Right lobe of liver (tissue), 6 donors: ENCODE data around the gene OR51I2. TPM values are rescaled to one million over a fixed set of nuclear protein-coding genes. Genes with fewer than 3 reads are reported as not detected.

Experiments
- ATAC-seq, 4 donors: fragments of 200-7000 bp; cut with Tn5 transposase; one replicate each; pipeline ENCODE4 v1.9.1; 2020; ENCODE audit warnings: mild to moderate bottlenecking in 4 of 4, moderate library complexity in 4 of 4
- DNase-seq, 3 donors: peaks; one replicate each; pipeline ENCODE4 v3.0.0-alpha.2; 2020
- H3K27ac ChIP-seq, 3 donors: fragments of 200-600 bp; one replicate each; pipeline ENCODE4 v1.8.0; 2022
- H3K27me3 ChIP-seq, 2 donors: fragments of 200-600 bp; one replicate each; pipeline ENCODE4 v1.8.0; 2022
- H3K36me3 ChIP-seq, 4 donors: fragments of 200-600 bp; sonication (generic) in 1 of 4; one replicate each; pipeline versions ENCODE4 v1.5.1 to v1.8.0; 2017 to 2022; ENCODE audit warnings: control low read depth in 1 of 4
- H3K4me1 ChIP-seq, 4 donors: fragments of 200-600 bp; sonication (generic) in 1 of 4; one replicate each; pipeline versions ENCODE4 v1.5.1 to v1.8.0; 2017 to 2022; ENCODE audit warnings: control low read depth in 1 of 4
- H3K4me3 ChIP-seq, 3 donors: fragments of 200-600 bp; one replicate each; pipeline ENCODE4 v1.8.0; 2022
- H3K9me3 ChIP-seq, 4 donors: fragments of 200-600 bp; sonication (generic) in 1 of 4; one replicate each; pipeline versions ENCODE4 v1.5.1 to v1.8.0; 2017 to 2022; ENCODE audit warnings: control low read depth in 1 of 4
- CTCF ChIP-seq, 4 donors: fragments of 200-600 bp in 3 of 4; fragments of 450-650 bp in 1 of 4; IDR thresholded peaks; one replicate each; pipeline versions ENCODE4 v1.5.1 to v1.8.0; 2016 to 2022; ENCODE audit warnings: antibody characterized with exemption in 4 of 4, mild to moderate bottlenecking in 2 of 4
- POLR2A ChIP-seq: fragments of 450-650 bp; IDR thresholded peaks from one replicate; pipeline ENCODE4 v1.6.1; 2017; ENCODE audit warnings: antibody characterized with exemption, mild to moderate bottlenecking
- WGBS: methylation state at CpG from one replicate; pipeline ENCODE4 v1.1.6; 2018; ENCODE audit warnings: low coverage, low lambda C conversion rate; ENCODE audit not compliant: insufficient coverage; ENCODE audit errors: missing lambda C conversion rate; 5-methylcytosine and 5-hydroxymethylcytosine counted together
- intact Hi-C, 2 donors: fragments of 100-400 bp; cut with DNase I; formaldehyde crosslinking; loops; one replicate each; pipeline versions ENCODE4 v1.11.2 to v1.14.1; 2022
- total RNA-seq, 6 experiments: library from RNA; depleted of rRNA in 2 of 6; stranded (reverse); fragments of >200 nt in 2 of 6; fragmentation: NEBNext Ultra II Directional in 3 of 6; extraction: Animal tissue kit (Norgen Biotek cat#: 25700) in 3 of 6; gene quantifications; one replicate each; pipeline versions ENCODE4 v1.1.0 to v1.2.4, GENCODE V29; 2016 to 2023
- donor health status: DM: no; HTN: yes; CAD: no.
- donor health status: DM: no; HTN: no; CAD: no.
- donor health status: DM: no; HTN: no; CAD: no.
- donor health status: DM: no; HTN: yes; CAD: no.
- donor health status: DM: no; HTN: yes; CAD: no.

Gene OR51I2
- total RNA-seq, 6 experiments from 2014 or later: not detected

GRCh38 chr11:5500393-5500801 is 51.3 kb downstream of the OR51I2 start:
- H3K36me3 ChIP-seq: no peaks in the 10 kb centered on the region
- no peaks in the 10 kb centered on the region for H3K4me1 ChIP-seq
- WGBS: 70% methylated on average over 5 of the region's 6 CpGs
- no peak overlapping the region for H3K27ac ChIP-seq
- H3K9me3 ChIP-seq: no peaks in the 10 kb centered on the region
- H3K27me3 ChIP-seq: no peaks in the 10 kb centered on the region
- DNase-seq (no peak), ATAC-seq (no peak)
- no peak overlapping the region for H3K4me3 ChIP-seq
- intact Hi-C loops: no loop called here
- TF ChIP-seq CTCF (IDR thresholded peaks at IDR 0.05): no peak
- TF ChIP-seq POLR2A: no peak

DNA sequence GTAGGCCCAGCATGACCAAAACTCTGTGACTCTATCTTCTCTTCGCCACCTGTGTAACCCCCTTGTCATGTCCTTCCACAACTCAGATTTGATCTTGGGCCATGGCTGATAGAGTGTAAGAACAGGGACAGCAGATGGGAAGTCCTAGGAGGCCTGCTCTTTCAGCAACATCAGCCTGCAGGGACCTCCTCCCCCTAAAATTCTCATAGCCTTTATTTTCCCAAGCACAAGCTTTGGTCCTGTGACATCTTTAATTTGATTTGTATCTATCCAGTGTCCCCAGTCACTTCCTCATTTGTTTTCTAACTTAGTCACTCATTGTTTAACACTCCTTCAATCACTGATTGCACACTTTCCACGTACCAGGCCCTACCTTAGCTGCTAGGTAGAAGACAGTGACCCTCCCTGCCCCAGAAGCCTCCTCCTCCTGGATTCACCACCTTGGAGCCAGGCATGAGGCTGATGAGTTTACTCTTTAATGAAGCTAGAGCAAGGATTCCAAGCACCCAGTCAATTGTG is 55.3 kb downstream of the OR51I2 start:
- no peak overlapping the region for H3K27ac ChIP-seq
- H3K27me3 ChIP-seq: no peaks in the 10 kb centered on the region
- H3K36me3 ChIP-seq: no peaks in the 10 kb centered on the region
- DNase-seq (no peak), ATAC-seq (no peak)
- no peaks in the 10 kb centered on the region for H3K4me1 ChIP-seq
- no peak overlapping the region for H3K4me3 ChIP-seq
- H3K9me3 ChIP-seq: no peaks in the 10 kb centered on the region
- 82% methylated on average over 2 of the region's 2 CpGs for WGBS
- TF ChIP-seq CTCF (IDR thresholded peaks at IDR 0.05) (no peak), POLR2A (no peak)
- intact Hi-C loops: no loop called here

- ATAC-seq (no peak), DNase-seq (no peak)
- no peaks in the 10 kb centered on the region for H3K27me3 ChIP-seq
- no peak overlapping the region for H3K4me3 ChIP-seq
- H3K9me3 ChIP-seq: no peaks in the 10 kb centered on the region
- H3K36me3 ChIP-seq: no peaks in the 10 kb centered on the region
- TF ChIP-seq POLR2A (no peak), CTCF (IDR thresholded peaks at IDR 0.05) (no peak)
- intact Hi-C loops: no loop called here
- H3K27ac ChIP-seq: no peak overlapping the region
- H3K4me1 ChIP-seq: no peaks in the 10 kb centered on the region
- 83% methylated on average over 7 of the region's 9 CpGs for WGBS
Measured at GRCh38 chr11:5505363-5506048, 56.4 kb downstream of the OR51I2 start.

Other genes with a start within 250 kb of the OR51I2 start
- gene OR51V1, start 248.6 kb upstream of the OR51I2 start, total RNA-seq: not detected
- gene HBB, start 222.3 kb upstream of the OR51I2 start, total RNA-seq: 1,000 to 10,000 TPM in 1 of 6 experiments, 100 to 1,000 TPM in 2, 10 to 100 TPM in 3; 25.1 to 1,416 (median 146) TPM
- gene HBD, start 214.8 kb upstream of the OR51I2 start, total RNA-seq: 10 to 100 TPM in 1 of 6 experiments, 1 to 10 TPM in 2, not detected in 3; 4.1 to 29.5 (median 9.7) TPM
- not detected for gene HBG1, start 199.5 kb upstream of the OR51I2 start, total RNA-seq
- not detected for gene HBG2, start 194.5 kb upstream of the OR51I2 start, total RNA-seq
- not detected for gene HBE1, start 179.4 kb upstream of the OR51I2 start, total RNA-seq
- not detected for gene OR51B4, start 147.4 kb upstream of the OR51I2 start, total RNA-seq
- gene OR51B2, start 125.0 kb upstream of the OR51I2 start, total RNA-seq: not detected
- gene OR51B5, start 105.8 kb upstream of the OR51I2 start, total RNA-seq: under 1 TPM in 3 of 6 experiments, not detected in 3; 0.17 to 0.42 (median 0.28) TPM
- not detected for gene OR51B6, start 97.8 kb upstream of the OR51I2 start, total RNA-seq
- gene OR51M1, start 65.5 kb upstream of the OR51I2 start, total RNA-seq: not detected
- not detected for gene OR51Q1, start 27.2 kb upstream of the OR51I2 start, total RNA-seq
- not detected for gene OR51I1, start 7.8 kb upstream of the OR51I2 start, total RNA-seq
- not detected for gene OR52D1, start 39.4 kb downstream of the OR51I2 start, total RNA-seq
- gene UBQLN3, start 60.6 kb downstream of the OR51I2 start, total RNA-seq: under 1 TPM in 1 of 6 experiments, not detected in 5; 0.12 TPM
- gene UBQLNL, start 67.4 kb downstream of the OR51I2 start, total RNA-seq: under 1 TPM in 4 of 6 experiments, not detected in 2; 0.11 to 0.32 (median 0.21) TPM
- under 1 TPM in 1 of 6 experiments, not detected in 5; 0.49 TPM for gene OR52H1, start 99.2 kb downstream of the OR51I2 start, total RNA-seq
- not detected for gene OR52B6, start 131.6 kb downstream of the OR51I2 start, total RNA-seq
- gene TRIM6, start 147.3 kb downstream of the OR51I2 start, total RNA-seq: 1 to 10 TPM in 1 of 6 experiments, under 1 TPM in 5; 0.29 to 2.0 (median 0.65) TPM
- 1 to 10 TPM in 5 of 6 experiments, under 1 TPM in 1; 0.93 to 3.3 (median 2.3) TPM for gene TRIM34, start 175.7 kb downstream of the OR51I2 start, total RNA-seq
- gene TRIM5, start 235.8 kb downstream of the OR51I2 start, total RNA-seq: 10 to 100 TPM; 15.3 to 19.2 (median 18.2) TPM
- 10 to 100 TPM; 10.0 to 29.1 (median 13.8) TPM for gene TRIM22, start 240.5 kb downstream of the OR51I2 start, total RNA-seq